Endothelial cell of umbilical vein (primary cell): ENCODE measurements around the gene ZBTB7C. TPM values are rescaled to one million over a fixed set of nuclear protein-coding genes. Genes with fewer than 3 reads are reported as not detected.

ENCODE experiments used
- BruUV-seq: library from RNA; stranded (reverse); fragments of 400-500 nt; replicated peaks from 2 replicates; lab custom pipeline; 2021; lab: Mats Ljungman, UMichigan
- CTCF ChIA-PET: fragments of 300-600, 350-600 bp; sonication (Branson Sonifier 250); formaldehyde crosslinking; loops from one replicate; lab custom pipeline; 2021; ENCODE audit warnings: antibody characterized with exemption, inconsistent platforms; lab: Charles Lee
- POLR2A ChIA-PET: fragments of 300-600, 350-600 bp; sonication (Branson Sonifier 250); formaldehyde crosslinking; loops from one replicate; lab custom pipeline; 2021; ENCODE audit warnings: antibody characterized with exemption, inconsistent platforms; lab: Charles Lee
- DNase-seq: peaks from one replicate; pipeline ENCODE4 v3.0.0-alpha.2; 2011; ENCODE audit warnings: low read depth, low spot score
- FAIRE-seq: peaks from 2 replicates; lab custom pipeline; 2011; peaks lifted over from hg19 to GRCh38; lab: Jason Lieb, UNC
- H2AFZ ChIP-seq: 2 replicates; pipeline ENCODE4 v1.6.0; 2012; ENCODE audit warnings: low read depth, low read length, control low read depth, inconsistent platforms
- H3K27ac ChIP-seq: 2 replicates; pipeline ENCODE4 v1.5.1; 2011; ENCODE audit warnings: low read depth, mild to moderate bottlenecking, control low read depth, low read length, moderate library complexity; ENCODE audit not compliant: insufficient read depth
- H3K27me3 ChIP-seq, 2 experiments: 2 replicates each; pipeline versions ENCODE4 v1.6.0 to v1.6.1; 2011; ENCODE audit warnings: low read length in 2 of 2, mixed read lengths in 1 of 2; ENCODE audit not compliant: control insufficient read depth in 2 of 2, insufficient read depth in 2 of 2
- H3K36me3 ChIP-seq, 2 experiments: 2 replicates in 1 of 2; 3 replicates in 1 of 2; pipeline ENCODE4 v1.5.1; 2011; ENCODE audit warnings: low read length in 2 of 2, mild to moderate bottlenecking in 1 of 2, moderate library complexity in 1 of 2; ENCODE audit not compliant: control insufficient read depth in 2 of 2, insufficient read depth in 2 of 2; ENCODE audit errors: extremely low read depth in 1 of 2
- H3K4me1 ChIP-seq: 3 replicates; pipeline ENCODE4 v1.5.1; 2011; ENCODE audit warnings: mild to moderate bottlenecking, low read length; ENCODE audit not compliant: control insufficient read depth, insufficient read depth; ENCODE audit errors: extremely low read depth
- H3K4me2 ChIP-seq: 2 replicates; pipeline ENCODE4 v1.6.1; 2011; ENCODE audit warnings: low read length, control low read depth, mixed read lengths; ENCODE audit not compliant: insufficient read depth
- H3K4me3 ChIP-seq, 3 experiments: fragments of 200-600 bp in 1 of 3; sonication (generic), shearing (Covaris generic) in 1 of 3; replicated peaks in 1 of 3; 2 replicates each; pipeline ENCODE4 v1.5.1; 2011 to 2016; ENCODE audit warnings: control low read depth in 3 of 3, low read length in 3 of 3, mild to moderate bottlenecking in 2 of 3, inconsistent platforms in 1 of 3, low read depth in 1 of 3, moderate library complexity in 1 of 3; ENCODE audit not compliant: insufficient read depth in 1 of 3
- H3K79me2 ChIP-seq: 2 replicates; pipeline ENCODE4 v1.6.0; 2012; ENCODE audit warnings: low read length, inconsistent platforms; ENCODE audit not compliant: control insufficient read depth, insufficient read depth
- H3K9ac ChIP-seq: replicated peaks from 2 replicates; pipeline ENCODE3; 2011; ENCODE audit warnings: low read length, control low read depth; ENCODE audit not compliant: insufficient read depth; ENCODE audit errors: extremely low read depth
- H3K9me1 ChIP-seq: replicated peaks from 3 replicates; pipeline ENCODE4 v1.6.0; 2011; ENCODE audit warnings: mild to moderate bottlenecking, low read length; ENCODE audit not compliant: control insufficient read depth, insufficient read depth; ENCODE audit errors: extremely low read depth
- H3K9me3 ChIP-seq: replicated peaks from 2 replicates; pipeline ENCODE4 v1.5.1; 2012; ENCODE audit warnings: low read length, inconsistent platforms; ENCODE audit not compliant: control insufficient read depth, insufficient read depth
- H4K20me1 ChIP-seq: replicated peaks from 2 replicates; pipeline ENCODE3; 2011; ENCODE audit warnings: mild to moderate bottlenecking, low read length; ENCODE audit not compliant: control insufficient read depth, insufficient read depth; ENCODE audit errors: extremely low read depth
- EZH2 ChIP-seq: IDR thresholded peaks from 2 replicates; pipeline ENCODE4 v1.6.1; 2012; ENCODE audit warnings: borderline replicate concordance, low read depth, mild to moderate bottlenecking, moderate library complexity, low read length, inconsistent platforms; ENCODE audit not compliant: severe bottlenecking
- FOS ChIP-seq: IDR thresholded peaks from 2 replicates; pipeline ENCODE4 v1.6.1; 2011; ENCODE audit warnings: mild to moderate bottlenecking, low read length, moderate library complexity, borderline replicate concordance; ENCODE audit not compliant: insufficient read depth
- GATA2 ChIP-seq: IDR thresholded peaks from 2 replicates; pipeline ENCODE4 v1.7.0; 2011; ENCODE audit warnings: low read depth, mild to moderate bottlenecking, moderate library complexity, mixed read lengths, low read length; ENCODE audit not compliant: insufficient read length, insufficient read depth
- JUN ChIP-seq: IDR thresholded peaks from 2 replicates; pipeline ENCODE4 v1.6.1; 2011; ENCODE audit warnings: borderline replicate concordance, low read depth; ENCODE audit not compliant: insufficient read length, insufficient read depth
- MYC ChIP-seq: IDR thresholded peaks from one replicate; pipeline ENCODE4 v1.6.1; 2011; ENCODE audit warnings: mild to moderate bottlenecking, low read depth, low read length
- POLR2A ChIP-seq: IDR thresholded peaks from 2 replicates; pipeline ENCODE4 v1.6.1; 2012; ENCODE audit warnings: low read depth, mild to moderate bottlenecking, control low read depth, low read length
- POLR2AphosphoS5 ChIP-seq: IDR thresholded peaks from 2 replicates; pipeline ENCODE4 v1.6.1; 2012; ENCODE audit warnings: low read depth, mild to moderate bottlenecking, control low read depth, low read length, moderate library complexity; ENCODE audit not compliant: insufficient read depth
- dilution Hi-C: fragments of 300-500 bp; cut with MboI; formaldehyde crosslinking; loops from one replicate; pipeline ENCODE4 v1.15.0; 2019; ENCODE audit warnings: low sequenced_read_pairs; ENCODE audit not compliant: extremely low pct_ligation_motif_present
- intact Hi-C: fragments of 100-400 bp; cut with micrococcal nuclease; formaldehyde crosslinking; loops from one replicate; pipeline ENCODE4 v1.10.0; 2022
- polyA plus RNA-seq, 4 experiments: library from polyadenylated mRNA; depleted of rRNA in 3 of 4; stranded (reverse) in 3 of 4; unstranded in 1 of 4; fragments of >200 nt; gene quantifications; 2 replicates each; pipeline versions ENCODE4 v1.2.1 to v1.2.3, GENCODE V29; 2011 to 2012; ENCODE audit warnings: missing spikeins in 1 of 4
- total RNA-seq: library from RNA; stranded (reverse); gene quantifications from 2 replicates; pipeline ENCODE4 v1.2.3, GENCODE V29; 2021
- TF ChIP-seq, protein P1 (sequence below), 2 donors: IDR thresholded peaks; 1 replicate in 1 of 2; 2 replicates in 1 of 2; pipeline ENCODE4 v1.5.1; 2011; ENCODE audit warnings: low read length in 2 of 2, mild to moderate bottlenecking in 2 of 2, moderate library complexity in 2 of 2, control low read depth in 1 of 2, inconsistent platforms in 1 of 2, low read depth in 1 of 2; ENCODE audit not compliant: insufficient read depth in 1 of 2; ENCODE audit errors: extremely low read depth in 1 of 2
- TF ChIP-seq, protein P2 (sequence below): IDR thresholded peaks from 2 replicates; pipeline ENCODE4 v1.6.1; 2011; ENCODE audit not compliant: insufficient read depth, insufficient read length

The ZBTB7C gene
- total and polyA plus RNA-seq, 2 donors (not counting 3 experiments of a cell fraction or from before 2014, with no cell fraction given): not detected

DNA sequence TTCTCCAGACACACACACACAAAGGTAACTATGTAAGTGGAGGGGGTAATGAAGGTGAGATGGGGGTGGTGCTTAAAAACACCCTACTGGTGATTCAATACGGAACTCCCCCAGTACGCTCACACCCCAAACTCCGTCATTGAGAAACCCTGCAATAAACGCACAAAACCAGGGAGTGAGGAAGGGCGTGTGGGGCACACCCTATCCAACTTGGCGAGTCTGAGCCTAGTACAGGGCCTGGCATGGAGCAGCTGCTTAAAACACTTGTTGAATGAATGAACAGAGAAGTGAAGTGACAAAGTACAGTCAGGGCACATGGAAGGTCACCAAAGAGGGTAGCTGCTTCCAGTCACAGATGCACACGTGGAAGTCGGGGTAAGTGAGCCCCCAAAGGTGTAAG, 331.9 kb downstream of the ZBTB7C start:
- Histone ChIP-seq H4K20me1 (no peaks in the 10 kb centered on the region), H3K4me1 (no peaks in the 10 kb centered on the region), H3K9me1 (no peaks in the 10 kb centered on the region), H3K9me3 (no peaks in the 10 kb centered on the region), H3K4me2 (no peak overlapping the region), H3K27ac (no peak overlapping the region), H3K4me3 (no peak overlapping the region), H3K79me2 (no peaks in the 10 kb centered on the region), H3K9ac (no peak overlapping the region), H3K27me3 (peaks cover 0 to 3% of the 10 kb centered on the region in 2 experiments), H3K36me3 (no peaks in the 10 kb centered on the region), H2AFZ (no peak overlapping the region)
- dilution Hi-C loops: no loop called here
- no peak for TF ChIP-seq GATA2
- no peak for TF ChIP-seq MYC
- no peak for TF ChIP-seq EZH2
- TF ChIP-seq, protein P1, sequence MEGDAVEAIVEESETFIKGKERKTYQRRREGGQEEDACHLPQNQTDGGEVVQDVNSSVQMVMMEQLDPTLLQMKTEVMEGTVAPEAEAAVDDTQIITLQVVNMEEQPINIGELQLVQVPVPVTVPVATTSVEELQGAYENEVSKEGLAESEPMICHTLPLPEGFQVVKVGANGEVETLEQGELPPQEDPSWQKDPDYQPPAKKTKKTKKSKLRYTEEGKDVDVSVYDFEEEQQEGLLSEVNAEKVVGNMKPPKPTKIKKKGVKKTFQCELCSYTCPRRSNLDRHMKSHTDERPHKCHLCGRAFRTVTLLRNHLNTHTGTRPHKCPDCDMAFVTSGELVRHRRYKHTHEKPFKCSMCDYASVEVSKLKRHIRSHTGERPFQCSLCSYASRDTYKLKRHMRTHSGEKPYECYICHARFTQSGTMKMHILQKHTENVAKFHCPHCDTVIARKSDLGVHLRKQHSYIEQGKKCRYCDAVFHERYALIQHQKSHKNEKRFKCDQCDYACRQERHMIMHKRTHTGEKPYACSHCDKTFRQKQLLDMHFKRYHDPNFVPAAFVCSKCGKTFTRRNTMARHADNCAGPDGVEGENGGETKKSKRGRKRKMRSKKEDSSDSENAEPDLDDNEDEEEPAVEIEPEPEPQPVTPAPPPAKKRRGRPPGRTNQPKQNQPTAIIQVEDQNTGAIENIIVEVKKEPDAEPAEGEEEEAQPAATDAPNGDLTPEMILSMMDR (IDR thresholded peaks at IDR 0.05; ENCODE audit: extremely low read depth in 1 of 2, insufficient read depth in 1 of 2, low read depth in 1 of 2, low read length in 2 of 2): no peak
- no peak for TF ChIP-seq POLR2A
- TF ChIP-seq FOS: no peak
- TF ChIP-seq JUN: no peak
- TF ChIP-seq POLR2AphosphoS5: no peak
- TF ChIP-seq, protein P2, sequence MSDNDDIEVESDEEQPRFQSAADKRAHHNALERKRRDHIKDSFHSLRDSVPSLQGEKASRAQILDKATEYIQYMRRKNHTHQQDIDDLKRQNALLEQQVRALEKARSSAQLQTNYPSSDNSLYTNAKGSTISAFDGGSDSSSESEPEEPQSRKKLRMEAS: no peak
- intact Hi-C loops: no loop called here
- BruUV-seq: no TSS peak
- ChIA-PET POLR2A (no interaction called here), CTCF (no interaction called here)
- FAIRE-seq (no peak), DNase-seq (no peak)
